ENCODE measurements around the gene PSMB5.

GRCh38 chr14:22981090-22981875, 53.4 kb downstream of the PSMB5 start:
- no peak for TF ChIP-seq BRF2 (IDR thresholded peaks at IDR 0.05; ENCODE audit: borderline replicate concordance, insufficient read depth, insufficient read length)
- TF ChIP-seq SREBF2 (CRISPR knock-in tag; IDR thresholded peaks at IDR 0.05) = no peak
- no peak for TF ChIP-seq SIN3A (IDR thresholded peaks at IDR 0.05; ENCODE audit: borderline replicate concordance in 2 of 2, control insufficient read depth in 1 of 2, low read depth in 2 of 2, low read length in 2 of 2)
- no peak for TF ChIP-seq LEF1 (IDR thresholded peaks at IDR 0.05)
- TF ChIP-seq TOE1 (IDR thresholded peaks at IDR 0.05; ENCODE audit: borderline replicate concordance) = no peak
- no peak for TF ChIP-seq TOE1 (CRISPR knock-in tag; IDR thresholded peaks at IDR 0.05; ENCODE audit: borderline replicate concordance, low read depth)
- no peak for TF ChIP-seq ETS1 (conservative IDR thresholded peaks at IDR 0.05; ENCODE audit: control insufficient read depth, low read depth, low read length)
- no peak for TF ChIP-seq HMGXB4 (CRISPR knock-in tag; IDR thresholded peaks at IDR 0.05)
- no peak for TF ChIP-seq USF1 (CRISPR knock-in tag; IDR thresholded peaks at IDR 0.05)
- TF ChIP-seq BACH1 (tag; IDR thresholded peaks at IDR 0.05) = no peak
- no peak for TF ChIP-seq NFYB (IDR thresholded peaks at IDR 0.05; ENCODE audit: extremely low read depth, insufficient read length)
- TF ChIP-seq NFE2L1 (tag; IDR thresholded peaks at IDR 0.05; ENCODE audit: borderline replicate concordance, low read depth) = no peak
- no peak for TF ChIP-seq PCBP2 (IDR thresholded peaks at IDR 0.05; ENCODE audit: low read depth, low read length, poor library complexity, severe bottlenecking)
- TF ChIP-seq CREM (IDR thresholded peaks at IDR 0.05; ENCODE audit: low read depth) = no peak
- no peak for TF ChIP-seq MAZ (CRISPR knock-in tag; conservative IDR thresholded peaks at IDR 0.05 in 1 of 2, IDR thresholded peaks at IDR 0.05 in 1 of 2)
